Pancreas (tissue), 10 donors: ENCODE measurements around the gene SPAG16. TPM values are rescaled to one million over a fixed set of nuclear protein-coding genes. Genes with fewer than 3 reads are reported as not detected.

Experiments used
- ATAC-seq, 4 donors: fragments of 200-7000 bp; cut with Tn5 transposase; one replicate each; pipeline versions ENCODE4 v1.8.0 to v1.9.1; 2020; ENCODE audit warnings: mild to moderate bottlenecking in 4 of 4, moderate library complexity in 4 of 4
- DNase-seq, 6 donors: peaks; one replicate each; pipeline ENCODE4 v3.0.0-alpha.2; 2020
- FAIRE-seq: peaks from 2 replicates; lab custom pipeline; 2012; peaks lifted over from hg19 to GRCh38; lab: Jason Lieb, UNC
- H3K27ac ChIP-seq, 4 donors: fragments of 200-600 bp; sonication (generic); 1 replicate in 3 of 4; 2 replicates in 1 of 4; pipeline versions ENCODE4 v1.5.0 to v1.8.0; 2020
- H3K27me3 ChIP-seq, 4 donors: fragments of 200-600 bp; one replicate each; pipeline ENCODE4 v1.8.0; 2021
- H3K36me3 ChIP-seq, 3 donors: fragments of 200-600 bp; sonication (generic) in 1 of 3; one replicate each; pipeline versions ENCODE4 v1.5.0 to v1.8.0; 2020 to 2021
- H3K4me1 ChIP-seq, 3 donors: fragments of 200-600 bp; one replicate each; pipeline ENCODE4 v1.8.0; 2021
- H3K4me3 ChIP-seq, 4 donors: fragments of 200-600 bp; sonication (generic) in 2 of 4; one replicate each; pipeline versions ENCODE4 v1.5.0 to v1.8.0; 2020 to 2021
- H3K9me3 ChIP-seq, 4 donors: fragments of 200-600 bp; one replicate each; pipeline ENCODE4 v1.8.0; 2021
- WGBS, 2 donors: extraction: QIAGEN DNeasy Blood & Tissue Kit; methylation state at CpG; one replicate each; pipeline ENCODE4 v1.1.7; 2013; 5-methylcytosine and 5-hydroxymethylcytosine counted together
- intact Hi-C, 3 donors: fragments of 100-400 bp; cut with DNase I; formaldehyde crosslinking; loops; one replicate each; pipeline versions ENCODE4 v1.11.1 to v1.14.2; 2022
- polyA plus RNA-seq, 2 donors: library from polyadenylated mRNA; stranded (reverse); fragments of 200-250 nt; gene quantifications; one replicate each; pipeline ENCODE4 v1.2.3, GENCODE V29; 2013
- total RNA-seq, 6 donors: library from RNA; stranded (reverse); fragmentation: NEBNext Ultra II Directional in 4 of 6; extraction: Animal tissue kit (Norgen Biotek cat#: 25700) in 4 of 6; gene quantifications; one replicate each; pipeline versions ENCODE4 v1.2.1 to v1.2.4, GENCODE V29; 2021 to 2023
- TF ChIP-seq, protein P1 (sequence below), 4 donors: fragments of 200-600 bp; sonication (generic) in 3 of 4; IDR thresholded peaks; one replicate each; pipeline versions ENCODE4 v1.5.0 to v1.8.0; 2021; ENCODE audit warnings: antibody characterized with exemption in 4 of 4
- donor health status: healthy with polysubstance abuse.
- donor health status: DM: no; HTN: no; CAD: no; lungs with moderate emphysema.
- donor health status: DM: no; HTN: no; CAD: no.
- donor health status: control.
- donor health status: control.
- donor health status: Bipolar disorder and iron deficiency.
- donor health status: DM: yes; HTN: yes; CAD: no.
- donor health status: DM: no; HTN: no; CAD: no.
- donor health status: DM: no; HTN: no; CAD: no.
- donor health status: DM: yes; HTN: yes; CAD: no.

SPAG16 gene
- total and polyA plus RNA-seq, 8 donors = 9.7 to 25.7 (median 11.7) TPM

DNA sequence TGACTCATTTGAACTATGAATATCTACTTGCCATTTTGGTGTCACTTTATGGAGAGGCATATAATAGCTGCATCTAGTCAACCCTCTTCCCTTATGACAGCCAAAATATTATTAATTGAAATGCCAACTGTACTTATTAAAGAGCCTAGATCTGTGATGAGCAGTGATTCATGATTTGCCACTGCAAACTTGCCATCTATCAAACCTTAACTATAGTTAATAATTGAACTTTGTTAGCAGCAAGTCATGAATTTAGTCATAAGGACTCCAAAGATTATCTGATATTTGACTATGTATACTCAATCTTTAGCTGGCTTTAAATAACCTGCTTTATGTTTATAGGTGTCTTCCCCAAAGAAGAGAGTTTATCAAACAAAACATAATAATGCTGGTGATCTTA is 1010.2 kb downstream of the SPAG16 start:
- Histone ChIP-seq H3K9me3 (no peaks in the 10 kb centered on the region), H3K4me3 (no peak overlapping the region), H3K27ac (no peak overlapping the region), H3K36me3 (no peaks in the 10 kb centered on the region), H3K27me3 (no peaks in the 10 kb centered on the region), H3K4me1 (no peaks in the 10 kb centered on the region)
- TF ChIP-seq, protein P1, sequence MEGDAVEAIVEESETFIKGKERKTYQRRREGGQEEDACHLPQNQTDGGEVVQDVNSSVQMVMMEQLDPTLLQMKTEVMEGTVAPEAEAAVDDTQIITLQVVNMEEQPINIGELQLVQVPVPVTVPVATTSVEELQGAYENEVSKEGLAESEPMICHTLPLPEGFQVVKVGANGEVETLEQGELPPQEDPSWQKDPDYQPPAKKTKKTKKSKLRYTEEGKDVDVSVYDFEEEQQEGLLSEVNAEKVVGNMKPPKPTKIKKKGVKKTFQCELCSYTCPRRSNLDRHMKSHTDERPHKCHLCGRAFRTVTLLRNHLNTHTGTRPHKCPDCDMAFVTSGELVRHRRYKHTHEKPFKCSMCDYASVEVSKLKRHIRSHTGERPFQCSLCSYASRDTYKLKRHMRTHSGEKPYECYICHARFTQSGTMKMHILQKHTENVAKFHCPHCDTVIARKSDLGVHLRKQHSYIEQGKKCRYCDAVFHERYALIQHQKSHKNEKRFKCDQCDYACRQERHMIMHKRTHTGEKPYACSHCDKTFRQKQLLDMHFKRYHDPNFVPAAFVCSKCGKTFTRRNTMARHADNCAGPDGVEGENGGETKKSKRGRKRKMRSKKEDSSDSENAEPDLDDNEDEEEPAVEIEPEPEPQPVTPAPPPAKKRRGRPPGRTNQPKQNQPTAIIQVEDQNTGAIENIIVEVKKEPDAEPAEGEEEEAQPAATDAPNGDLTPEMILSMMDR (IDR thresholded peaks at IDR 0.05) = no peak
- DNase-seq = no peak
- FAIRE-seq = no peak
- no peak for ATAC-seq
- intact Hi-C loops = no loop called here

DNA sequence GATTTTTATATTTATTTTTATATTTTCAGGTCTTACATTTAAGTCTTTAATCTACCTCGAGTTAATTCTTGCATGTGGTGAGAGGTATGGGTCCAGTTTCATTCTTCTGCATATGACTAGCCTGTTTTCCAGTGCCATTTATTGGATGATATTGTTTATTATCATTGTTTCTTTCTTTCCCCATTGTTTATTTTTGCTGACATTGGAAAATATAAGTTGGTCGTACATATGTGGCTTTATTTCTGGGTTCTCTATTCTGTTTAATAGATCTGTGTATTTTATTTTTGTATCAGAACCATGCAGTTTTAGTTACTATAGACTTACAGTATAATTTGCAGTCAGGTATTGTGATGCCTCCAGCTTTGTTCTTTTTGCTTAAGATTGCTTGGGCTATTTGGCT is 1013.2 kb downstream of the SPAG16 start:
- TF ChIP-seq, protein P1 (IDR thresholded peaks at IDR 0.05) = no peak
- 42 to 47% methylated on average over 2 of the region's 2 CpGs for WGBS, 2 donors
- Histone ChIP-seq H3K9me3 (no peaks in the 10 kb centered on the region), H3K27ac (no peak overlapping the region), H3K27me3 (no peaks in the 10 kb centered on the region), H3K36me3 (no peaks in the 10 kb centered on the region), H3K4me1 (no peaks in the 10 kb centered on the region), H3K4me3 (no peak overlapping the region)
- DNase-seq = no peak
- FAIRE-seq = no peak
- intact Hi-C loops = no loop called here
- no peak for ATAC-seq

DNA sequence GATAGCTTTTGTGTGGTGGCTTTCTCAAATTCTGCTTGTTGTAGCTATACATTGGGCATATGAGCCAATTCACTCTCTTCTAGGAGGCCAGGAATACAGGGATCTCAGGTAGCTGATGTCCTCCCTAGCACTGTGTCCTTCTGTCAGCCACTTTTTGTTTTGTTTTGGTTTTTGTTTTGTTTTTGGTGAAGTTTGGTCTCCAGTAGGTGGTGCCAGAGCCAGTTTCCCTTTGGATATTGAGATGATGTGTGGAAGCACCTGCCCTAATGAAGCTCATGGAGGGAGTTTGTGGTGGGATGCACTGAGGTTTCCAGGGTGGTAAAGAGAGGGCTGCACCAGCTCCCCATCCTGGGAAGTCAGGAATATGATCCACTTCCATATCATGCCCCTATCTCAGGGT is 1026.1 kb downstream of the SPAG16 start:
- DNase-seq = no peak
- intact Hi-C loops = no loop called here
- ATAC-seq = no peak
- Histone ChIP-seq H3K36me3 (no peaks in the 10 kb centered on the region), H3K27ac (no peak overlapping the region), H3K27me3 (no peaks in the 10 kb centered on the region), H3K9me3 (no peaks in the 10 kb centered on the region), H3K4me1 (no peaks in the 10 kb centered on the region), H3K4me3 (no peak overlapping the region)
- no peak for FAIRE-seq
- TF ChIP-seq, protein P1 (IDR thresholded peaks at IDR 0.05) = no peak

DNA sequence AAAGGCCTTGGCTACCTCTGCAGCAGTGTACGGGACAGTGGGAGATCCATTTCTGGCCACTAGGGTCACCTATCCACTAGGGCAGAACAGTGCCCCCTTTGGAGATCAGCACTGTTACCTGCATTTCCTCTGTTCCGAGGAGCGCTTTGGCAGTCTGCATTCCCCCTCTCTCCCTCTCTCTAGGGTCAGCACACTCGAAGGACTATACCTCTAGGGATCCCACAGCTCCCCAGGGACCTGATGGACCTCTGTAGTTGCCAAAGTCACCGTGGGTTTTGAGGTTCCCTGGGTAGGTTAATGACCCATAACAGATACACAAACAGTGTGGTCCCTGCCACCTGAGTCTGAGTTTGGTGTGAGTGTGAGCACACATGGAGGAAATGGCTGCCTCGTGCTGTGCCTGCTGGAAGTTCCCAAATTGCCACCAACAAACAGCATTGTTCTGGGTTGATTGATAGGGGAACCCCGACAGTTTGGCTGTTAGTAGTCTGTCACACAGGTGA is 1026.8 kb downstream of the SPAG16 start:
- H3K4me3 ChIP-seq = no peak overlapping the region
- no peaks in the 10 kb centered on the region for H3K27me3 ChIP-seq
- H3K4me1 ChIP-seq = no peaks in the 10 kb centered on the region
- intact Hi-C loops = no loop called here
- FAIRE-seq = no peak
- TF ChIP-seq, protein P1 (IDR thresholded peaks at IDR 0.05) = no peak
- ATAC-seq = no peak
- H3K27ac ChIP-seq = no peak overlapping the region
- WGBS, 2 donors = 64 to 69% methylated on average over 7 of the region's 7 CpGs
- no peaks in the 10 kb centered on the region for H3K36me3 ChIP-seq
- no peak for DNase-seq
- H3K9me3 ChIP-seq = no peaks in the 10 kb centered on the region

DNA sequence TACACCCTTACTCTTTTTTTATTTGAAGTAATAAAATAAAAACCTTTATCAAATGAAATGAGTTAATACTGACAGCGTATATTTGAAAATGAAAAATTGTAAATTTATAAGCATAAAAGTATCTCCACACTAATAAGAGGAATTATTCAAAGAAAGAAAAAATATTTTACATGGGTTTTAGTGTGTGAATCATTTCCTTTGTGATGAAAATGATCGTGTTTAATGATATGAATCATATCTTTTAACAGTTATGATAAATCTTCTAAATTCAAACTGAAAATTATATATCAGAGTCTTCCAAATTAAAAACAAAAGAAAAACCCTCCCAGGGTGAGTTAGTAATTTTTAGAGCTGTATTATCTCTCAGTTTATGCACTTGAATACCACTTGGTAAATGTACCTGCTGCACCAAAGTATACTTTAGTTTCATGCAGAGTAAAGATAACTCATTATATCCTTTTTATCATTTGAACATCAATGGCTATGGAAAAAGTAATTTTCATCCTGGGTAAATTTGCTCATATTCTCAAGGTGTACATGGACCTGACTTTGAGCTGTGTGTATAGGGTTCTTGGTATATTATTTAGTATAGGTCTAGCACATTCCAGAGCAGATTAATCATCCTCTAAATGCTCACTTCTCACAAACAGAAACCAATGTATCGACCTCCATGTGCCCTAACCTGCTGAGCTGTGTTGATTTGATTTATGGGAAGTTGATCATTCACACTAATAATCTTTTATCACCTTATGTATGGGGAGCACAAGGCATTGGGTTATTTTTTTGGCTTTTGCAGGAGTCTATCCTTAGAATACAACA is 1027.9 kb downstream of the SPAG16 start:
- H3K27ac ChIP-seq = no peak overlapping the region
- no peaks in the 10 kb centered on the region for H3K27me3 ChIP-seq
- 35 to 42% methylated on average over 3 of the region's 3 CpGs for WGBS, 2 donors
- H3K4me3 ChIP-seq = no peak overlapping the region
- DNase-seq (no peak), ATAC-seq (no peak), FAIRE-seq (no peak)
- TF ChIP-seq, protein P1 (IDR thresholded peaks at IDR 0.05) = no peak
- intact Hi-C loops = no loop called here
- H3K4me1 ChIP-seq = no peaks in the 10 kb centered on the region
- no peaks in the 10 kb centered on the region for H3K9me3 ChIP-seq
- no peaks in the 10 kb centered on the region for H3K36me3 ChIP-seq
